OCI-LY1 (cell line): ENCODE measurements around the gene SLC13A2.

ENCODE experiments used
- EZH2 ChIP-seq: fragments of 200-600 bp; sonication (generic), shearing (Covaris generic); IDR thresholded peaks from 2 replicates; pipeline ENCODE4 v1.8.0; 2017; ENCODE audit warnings: borderline replicate concordance, mixed run types, mild to moderate bottlenecking, antibody characterized with exemption, low read length, moderate library complexity, mixed read lengths
- TF ChIP-seq, protein P1 (sequence below): fragments of 200-600 bp; sonication (generic), shearing (Covaris generic); IDR thresholded peaks from 2 replicates; pipeline ENCODE4 v1.5.1; 2017; ENCODE audit warnings: mild to moderate bottlenecking, antibody characterized with exemption, low read length, moderate library complexity, mixed read lengths

DNA sequence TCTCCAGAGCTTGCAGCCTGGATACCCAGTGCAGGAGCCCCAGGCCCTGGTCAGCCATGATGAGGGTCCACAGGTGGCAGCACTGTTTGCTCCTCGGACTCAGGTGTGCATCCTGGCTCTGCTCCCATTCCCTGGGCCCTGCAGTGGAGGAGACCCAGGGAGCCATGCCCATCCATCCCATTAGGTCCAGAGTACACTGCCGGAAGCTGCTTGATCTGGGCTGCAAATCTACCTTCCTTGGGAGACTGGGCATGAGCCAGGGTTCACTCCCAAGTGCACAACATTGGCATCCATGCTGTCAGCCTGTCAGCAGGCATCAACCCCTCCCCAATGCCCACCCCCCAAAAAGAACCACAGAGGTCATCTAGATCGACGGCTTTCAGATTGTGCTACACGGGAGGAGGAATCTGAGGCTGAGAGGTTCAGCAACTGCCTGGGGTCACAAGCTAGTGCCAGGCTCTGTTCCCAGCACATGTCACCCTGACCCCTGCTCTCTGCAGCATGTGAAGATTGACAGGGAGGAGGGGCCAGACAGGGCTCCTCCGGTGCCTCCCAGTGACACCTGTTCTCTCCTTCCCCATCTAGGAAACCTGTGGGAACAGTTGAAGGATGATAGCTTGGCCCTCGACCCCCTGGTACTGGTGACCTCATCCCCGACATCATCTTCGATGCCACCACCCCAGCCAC lies 63.2 kb downstream of the SLC13A2 start:
- TF ChIP-seq, protein P1, sequence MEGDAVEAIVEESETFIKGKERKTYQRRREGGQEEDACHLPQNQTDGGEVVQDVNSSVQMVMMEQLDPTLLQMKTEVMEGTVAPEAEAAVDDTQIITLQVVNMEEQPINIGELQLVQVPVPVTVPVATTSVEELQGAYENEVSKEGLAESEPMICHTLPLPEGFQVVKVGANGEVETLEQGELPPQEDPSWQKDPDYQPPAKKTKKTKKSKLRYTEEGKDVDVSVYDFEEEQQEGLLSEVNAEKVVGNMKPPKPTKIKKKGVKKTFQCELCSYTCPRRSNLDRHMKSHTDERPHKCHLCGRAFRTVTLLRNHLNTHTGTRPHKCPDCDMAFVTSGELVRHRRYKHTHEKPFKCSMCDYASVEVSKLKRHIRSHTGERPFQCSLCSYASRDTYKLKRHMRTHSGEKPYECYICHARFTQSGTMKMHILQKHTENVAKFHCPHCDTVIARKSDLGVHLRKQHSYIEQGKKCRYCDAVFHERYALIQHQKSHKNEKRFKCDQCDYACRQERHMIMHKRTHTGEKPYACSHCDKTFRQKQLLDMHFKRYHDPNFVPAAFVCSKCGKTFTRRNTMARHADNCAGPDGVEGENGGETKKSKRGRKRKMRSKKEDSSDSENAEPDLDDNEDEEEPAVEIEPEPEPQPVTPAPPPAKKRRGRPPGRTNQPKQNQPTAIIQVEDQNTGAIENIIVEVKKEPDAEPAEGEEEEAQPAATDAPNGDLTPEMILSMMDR, result no peak
- TF ChIP-seq EZH2, result no peak
